MCF 10A (cell line): ENCODE measurements around the gene PIK3AP1. TPM values are rescaled to one million over a fixed set of nuclear protein-coding genes. Genes with fewer than 3 reads are reported as not detected.
"Not testable (repeated sequence)": the region's sequence is repeated elsewhere in the genome, so short reads cannot be mapped to it uniquely, and the experiment has no call there.

Experiments
- BruUV-seq: library from RNA; stranded (reverse); fragments of 400-500 nt; replicated peaks from 2 replicates; lab custom pipeline; 2021; lab: Mats Ljungman, UMichigan
- CTCF ChIA-PET: fragments of 300-600 bp; sonication (Branson Sonifier 250); formaldehyde crosslinking; extraction: SDS; loops from one replicate; lab custom pipeline; 2021; ENCODE audit warnings: antibody characterized with exemption, inconsistent platforms; lab: Yijun Ruan, JAX
- POLR2A ChIA-PET: fragments of 300-600, 350-650 bp; sonication (Branson Sonifier 250); formaldehyde crosslinking; extraction: SDS; loops from one replicate; lab custom pipeline; 2020; ENCODE audit warnings: antibody characterized with exemption, inconsistent platforms; lab: Yijun Ruan, JAX
- DNase-seq: peaks from one replicate; pipeline ENCODE4 v3.0.0-alpha.2; 2018; ENCODE audit not compliant: unreplicated experiment
- H3K27ac Mint-ChIP-seq: one replicate; pipeline ENCODE4 v1.8.0; 2022; ENCODE audit warnings: mild to moderate bottlenecking, low read depth, mixed read lengths; ENCODE audit not compliant: unreplicated experiment
- H3K27me3 Mint-ChIP-seq: one replicate; pipeline ENCODE4 v1.8.0; 2022; ENCODE audit warnings: mixed read lengths; ENCODE audit not compliant: insufficient read depth, unreplicated experiment
- H3K36me3 Mint-ChIP-seq: one replicate; pipeline ENCODE4 v1.8.0; 2022; ENCODE audit warnings: mild to moderate bottlenecking, moderate library complexity, mixed read lengths; ENCODE audit not compliant: insufficient read depth, unreplicated experiment
- H3K4me1 Mint-ChIP-seq: one replicate; pipeline ENCODE4 v1.8.0; 2022; ENCODE audit warnings: mixed read lengths; ENCODE audit not compliant: insufficient read depth, unreplicated experiment
- H3K4me3 Mint-ChIP-seq: one replicate; pipeline ENCODE4 v1.8.0; 2022; ENCODE audit warnings: mild to moderate bottlenecking, moderate library complexity, mixed read lengths; ENCODE audit not compliant: unreplicated experiment
- H3K9me3 Mint-ChIP-seq: one replicate; pipeline ENCODE4 v1.8.0; 2022; ENCODE audit warnings: mixed read lengths; ENCODE audit not compliant: unreplicated experiment
- intact Hi-C: fragments of 100-400 bp; cut with micrococcal nuclease; formaldehyde crosslinking; loops from 2 replicates; pipeline ENCODE4 v1.14.1; 2022
- total RNA-seq: library from RNA; stranded (reverse); gene quantifications from 2 replicates; pipeline ENCODE4 v1.2.3, GENCODE V29; 2022
- TF ChIP-seq, protein P1 (sequence below): fragments of 200-600 bp; IDR thresholded peaks from one replicate; pipeline ENCODE4 v1.8.0; 2022; ENCODE audit warnings: antibody characterized with exemption, mild to moderate bottlenecking; ENCODE audit not compliant: unreplicated experiment

The PIK3AP1 gene
- total RNA-seq, 1 experiment from 2014 or later: not detected

DNA sequence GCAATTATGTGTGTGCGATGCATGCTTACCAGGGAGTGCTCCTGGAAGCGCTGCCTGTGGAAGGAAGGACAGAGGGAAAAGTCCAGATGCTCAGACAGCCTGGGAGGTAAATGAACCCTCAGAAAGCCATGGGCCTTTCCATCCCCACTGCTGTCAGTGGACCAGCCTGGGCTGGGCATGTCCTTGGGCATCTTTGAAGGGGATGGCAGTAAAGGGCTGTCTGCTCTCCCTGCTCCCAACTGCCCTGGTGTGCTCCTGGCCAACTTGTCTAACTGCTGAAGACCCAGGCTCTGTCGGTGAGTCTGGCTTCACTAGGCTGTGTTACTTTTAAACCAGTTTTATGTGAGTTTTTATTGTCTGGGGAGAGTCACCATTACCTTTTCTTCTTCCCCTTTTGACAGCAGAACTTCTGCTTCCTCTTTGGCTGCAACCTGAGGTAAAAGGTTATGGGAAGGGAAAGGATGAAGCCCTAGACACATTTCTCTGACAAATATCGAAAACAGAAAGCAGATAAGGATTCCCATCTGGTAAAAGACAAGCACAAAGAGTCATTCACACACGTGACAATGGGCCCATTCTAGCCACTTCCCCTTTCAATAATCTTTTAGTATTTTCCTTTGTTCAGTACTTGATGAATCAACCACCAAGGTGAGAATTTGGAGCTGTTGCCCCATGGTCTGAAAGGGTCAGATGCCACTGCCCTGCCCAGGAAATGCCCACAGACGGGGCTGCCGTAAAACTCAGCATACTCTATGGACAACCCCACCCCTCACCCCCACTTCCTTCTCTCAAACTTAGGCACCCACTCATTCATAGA, 27.6 kb upstream of the PIK3AP1 start:
- CTCF ChIA-PET: interaction anchor here (0.6 to 0.8 kb wide), 4 partner anchors 15 to 462 kb away, joined by 3 to 5 read pairs (median 4); no protein-coding TSS in a partner anchor
- H3K4me3 Mint-ChIP-seq: no peak overlapping the region
- DNase-seq: no peak
- POLR2A ChIA-PET: no interaction called here
- H3K27ac Mint-ChIP-seq: no peak overlapping the region
- BruUV-seq: no TSS peak
- TF ChIP-seq, protein P1, sequence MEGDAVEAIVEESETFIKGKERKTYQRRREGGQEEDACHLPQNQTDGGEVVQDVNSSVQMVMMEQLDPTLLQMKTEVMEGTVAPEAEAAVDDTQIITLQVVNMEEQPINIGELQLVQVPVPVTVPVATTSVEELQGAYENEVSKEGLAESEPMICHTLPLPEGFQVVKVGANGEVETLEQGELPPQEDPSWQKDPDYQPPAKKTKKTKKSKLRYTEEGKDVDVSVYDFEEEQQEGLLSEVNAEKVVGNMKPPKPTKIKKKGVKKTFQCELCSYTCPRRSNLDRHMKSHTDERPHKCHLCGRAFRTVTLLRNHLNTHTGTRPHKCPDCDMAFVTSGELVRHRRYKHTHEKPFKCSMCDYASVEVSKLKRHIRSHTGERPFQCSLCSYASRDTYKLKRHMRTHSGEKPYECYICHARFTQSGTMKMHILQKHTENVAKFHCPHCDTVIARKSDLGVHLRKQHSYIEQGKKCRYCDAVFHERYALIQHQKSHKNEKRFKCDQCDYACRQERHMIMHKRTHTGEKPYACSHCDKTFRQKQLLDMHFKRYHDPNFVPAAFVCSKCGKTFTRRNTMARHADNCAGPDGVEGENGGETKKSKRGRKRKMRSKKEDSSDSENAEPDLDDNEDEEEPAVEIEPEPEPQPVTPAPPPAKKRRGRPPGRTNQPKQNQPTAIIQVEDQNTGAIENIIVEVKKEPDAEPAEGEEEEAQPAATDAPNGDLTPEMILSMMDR: no peak
- H3K27me3 Mint-ChIP-seq: no peaks in the 10 kb centered on the region
- no peaks in the 10 kb centered on the region for H3K36me3 Mint-ChIP-seq
- intact Hi-C loops: no loop called here
- no peaks in the 10 kb centered on the region for H3K4me1 Mint-ChIP-seq
- H3K9me3 Mint-ChIP-seq: no peaks in the 10 kb centered on the region

DNA sequence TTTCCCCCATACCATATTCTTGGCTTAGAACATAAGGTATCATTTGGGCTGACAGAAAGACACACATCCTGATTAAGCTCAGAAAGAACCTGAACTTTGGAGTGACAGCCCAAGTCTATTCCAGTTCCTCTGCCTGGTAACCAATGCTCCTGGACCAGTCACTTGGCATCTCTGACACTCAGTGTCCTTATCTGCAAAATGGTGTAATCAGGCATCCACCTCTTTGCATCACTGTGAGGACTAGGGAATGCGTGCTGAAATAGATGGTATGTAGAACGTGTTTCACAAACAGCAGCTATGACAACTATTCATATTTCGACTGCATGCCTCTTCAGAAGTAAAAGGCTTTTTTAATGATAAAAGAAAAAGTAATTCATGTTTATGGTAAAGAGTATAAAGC, 26.2 kb upstream of the PIK3AP1 start:
- H3K27me3 Mint-ChIP-seq: no peaks in the 10 kb centered on the region
- ChIA-PET POLR2A (no interaction called here), CTCF (interaction anchor here (1.0 kb wide), 1 partner anchor 83 kb away, joined by 3 read pairs; no protein-coding TSS in a partner anchor)
- H3K27ac Mint-ChIP-seq: no peak overlapping the region
- DNase-seq: no peak
- no peak overlapping the region for H3K4me3 Mint-ChIP-seq
- no peaks in the 10 kb centered on the region for H3K4me1 Mint-ChIP-seq
- H3K9me3 Mint-ChIP-seq: no peaks in the 10 kb centered on the region
- TF ChIP-seq, protein P1: no peak
- no TSS peak for BruUV-seq
- intact Hi-C loops: no loop called here
- H3K36me3 Mint-ChIP-seq: no peaks in the 10 kb centered on the region

DNA sequence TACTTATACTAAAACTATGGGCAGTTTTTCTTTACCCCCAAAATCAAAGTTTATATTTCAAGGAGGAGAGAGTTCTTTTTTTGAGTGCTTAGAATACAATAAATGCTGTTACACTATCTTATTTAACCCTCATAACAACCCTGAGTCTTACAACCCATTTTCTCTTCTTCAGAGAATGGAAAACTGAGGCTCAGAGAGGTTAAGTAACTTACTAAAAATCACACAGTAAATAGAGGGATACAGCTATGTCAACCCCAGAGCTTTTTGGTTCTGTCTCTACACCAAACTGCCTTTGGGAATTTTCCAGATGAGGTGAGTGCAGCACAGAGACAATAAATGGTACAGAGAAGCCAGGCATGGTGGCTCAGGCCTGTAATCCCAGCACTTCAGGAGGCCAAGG, 25.6 kb upstream of the PIK3AP1 start:
- no peak overlapping the region for H3K4me3 Mint-ChIP-seq
- H3K9me3 Mint-ChIP-seq: no peaks in the 10 kb centered on the region
- intact Hi-C loops: no loop called here
- ChIA-PET CTCF (interaction anchor here (0.6 to 1.0 kb wide), 2 partner anchors 43 to 84 kb away, joined by 3 to 4 read pairs; no protein-coding TSS in a partner anchor), POLR2A (no interaction called here)
- DNase-seq: no peak
- no peaks in the 10 kb centered on the region for H3K27me3 Mint-ChIP-seq
- no peak overlapping the region for H3K27ac Mint-ChIP-seq
- TF ChIP-seq, protein P1: no peak
- H3K4me1 Mint-ChIP-seq: no peaks in the 10 kb centered on the region
- H3K36me3 Mint-ChIP-seq: no peaks in the 10 kb centered on the region
- BruUV-seq: no TSS peak

DNA sequence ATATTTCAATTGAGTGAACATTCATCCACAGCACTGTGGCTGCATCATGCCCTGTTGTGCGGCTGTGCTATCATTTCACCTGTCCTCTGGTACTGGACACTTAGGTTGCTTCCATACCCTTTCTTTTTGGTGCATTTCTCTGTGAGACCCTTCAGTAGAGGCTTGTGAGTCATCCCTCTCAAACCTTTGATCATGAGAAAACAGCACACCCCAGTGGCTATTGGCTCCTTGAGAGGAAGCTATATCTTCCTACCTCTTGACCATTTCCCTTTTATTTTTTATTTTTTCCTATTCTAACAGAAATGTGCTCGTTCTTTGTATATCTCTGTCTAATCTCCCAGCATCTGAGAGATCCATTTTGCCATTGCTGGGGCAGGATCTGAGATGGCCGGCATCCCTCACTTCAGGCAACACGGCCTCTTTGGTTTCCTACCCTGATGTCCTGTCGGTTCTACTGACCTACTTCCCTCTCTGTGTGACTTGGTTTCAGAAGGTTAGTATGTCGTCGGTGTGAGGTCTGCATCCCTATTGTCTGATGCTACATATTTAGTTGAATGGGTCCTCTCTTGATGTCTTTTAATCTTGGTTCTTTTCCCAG, 23.8 kb upstream of the PIK3AP1 start:
- H3K27me3 Mint-ChIP-seq: no peaks in the 10 kb centered on the region
- no peaks in the 10 kb centered on the region for H3K4me1 Mint-ChIP-seq
- BruUV-seq: no TSS peak
- TF ChIP-seq, protein P1: peak; percentile 25
- peak; percentile 22 for DNase-seq
- ChIA-PET CTCF (interaction anchor here (0.6 to 1.1 kb wide), 4 partner anchors 56 to 552 kb away, joined by 3 to 6 read pairs (median 3); no protein-coding TSS in a partner anchor), POLR2A (no interaction called here)
- H3K36me3 Mint-ChIP-seq: no peaks in the 10 kb centered on the region
- no peak overlapping the region for H3K4me3 Mint-ChIP-seq
- intact Hi-C loops: loop anchor here (5.0 kb wide), 2 partner anchors 102 to 232 kb away; partner anchors contain the start of gene TLL2
- H3K27ac Mint-ChIP-seq: no peak overlapping the region
- H3K9me3 Mint-ChIP-seq: no peaks in the 10 kb centered on the region

DNA sequence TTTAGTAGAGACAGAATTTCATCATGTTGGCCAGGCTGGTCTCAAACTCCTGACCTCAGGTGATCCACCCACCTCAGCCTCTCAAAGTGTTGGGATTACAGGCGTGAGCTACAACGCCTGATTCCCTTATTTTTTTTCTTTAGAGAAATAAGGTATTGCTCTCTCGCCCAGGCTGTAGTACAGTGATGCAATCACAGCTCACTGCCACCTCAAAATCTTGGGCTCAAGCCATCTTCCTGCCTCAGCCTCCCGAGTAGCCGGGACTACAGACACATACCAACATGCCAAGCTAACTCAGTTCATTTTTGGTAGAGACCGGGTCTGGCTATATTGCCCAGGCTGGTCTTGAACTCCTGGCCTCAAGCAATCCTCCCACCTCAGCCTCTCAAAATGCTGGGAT, 21.2 kb upstream of the PIK3AP1 start:
- H3K4me3 Mint-ChIP-seq, H3K27me3 Mint-ChIP-seq, BruUV-seq, POLR2A ChIA-PET, H3K36me3 Mint-ChIP-seq, H3K27ac Mint-ChIP-seq, H3K9me3 Mint-ChIP-seq, H3K4me1 Mint-ChIP-seq: not testable (repeated sequence)
- CTCF ChIA-PET: interaction anchor here (0.7 kb wide), 1 partner anchor 86 kb away, joined by 3 read pairs; no protein-coding TSS in a partner anchor
- intact Hi-C loops: loop anchor here (5.0 kb wide), 2 partner anchors 99 to 229 kb away; partner anchors contain the start of gene TLL2
- peak; percentile 56 for DNase-seq
